HG03575 (cell line): ENCODE measurements around the gene FAM149B1.
"Not testable (repeated sequence)": the region's sequence is repeated elsewhere in the genome, so short reads cannot be mapped to it uniquely, and the experiment has no call there.

ENCODE experiments used
- ATAC-seq: cut with Tn5 transposase; IDR thresholded peaks from one replicate; pipeline ENCODE4 v1.9.1; 2021; ENCODE audit not compliant: unreplicated experiment, insufficient number of reproducible peaks, low FRiP score; ENCODE audit errors: extremely low read depth

Gene FAM149B1

DNA sequence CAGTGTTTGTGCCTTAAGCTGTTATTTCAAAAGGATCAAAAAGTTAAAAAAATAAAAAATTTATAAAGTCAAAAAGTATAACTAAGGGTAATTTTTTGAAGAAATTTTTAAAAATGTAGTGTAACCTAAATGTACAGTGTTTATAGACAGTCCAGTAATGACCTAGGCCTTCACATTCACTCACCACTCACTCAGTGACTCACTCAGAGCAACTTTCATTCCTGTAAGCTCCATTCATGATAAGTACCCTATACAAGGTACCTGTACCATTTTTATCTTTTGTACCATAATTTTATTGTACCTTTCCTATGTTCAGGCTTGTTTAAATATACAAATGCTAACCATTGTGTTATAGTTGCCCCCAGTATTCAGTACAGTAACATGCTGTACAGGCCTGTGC lies 57.6 kb downstream of the FAM149B1 start:
- no peak for ATAC-seq

DNA sequence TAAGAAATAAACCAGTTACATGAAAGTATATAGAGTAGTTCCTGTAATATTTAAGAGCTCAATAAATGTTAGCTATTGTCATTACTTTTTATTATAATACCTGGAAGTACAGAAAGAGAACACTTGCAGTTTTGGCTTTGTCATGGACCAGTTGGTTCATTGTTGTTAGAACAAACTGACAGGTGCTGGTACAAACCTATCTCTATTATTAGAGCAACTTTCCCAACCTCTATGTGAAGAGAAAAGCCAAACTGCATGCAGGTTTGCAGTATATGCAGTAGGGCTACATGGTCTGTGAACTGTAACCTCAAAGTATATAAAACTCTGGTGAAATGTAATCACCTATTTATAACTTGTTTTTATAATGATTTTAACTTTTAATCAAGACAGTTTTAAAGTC lies 58.7 kb downstream of the FAM149B1 start:
- ATAC-seq = no peak

DNA sequence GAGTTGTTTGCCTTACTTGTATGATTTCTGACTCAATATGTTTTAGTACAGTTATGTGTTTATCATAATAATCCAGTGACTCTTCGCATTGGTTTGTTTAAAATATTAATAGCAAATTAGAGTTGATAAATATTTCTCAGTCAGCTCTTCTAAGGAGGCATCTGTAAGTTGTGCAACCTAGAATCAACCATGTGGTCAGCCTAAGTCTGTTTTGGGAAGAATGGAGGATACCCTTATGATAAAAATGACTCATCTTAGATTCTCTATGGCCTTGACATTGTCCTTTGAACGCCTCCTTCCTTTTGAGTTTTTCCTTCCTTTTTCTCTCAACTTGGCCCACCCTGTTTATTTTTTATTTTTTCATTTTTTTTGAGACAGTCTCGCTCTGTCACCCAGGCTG lies 60.3 kb downstream of the FAM149B1 start:
- no peak for ATAC-seq

DNA sequence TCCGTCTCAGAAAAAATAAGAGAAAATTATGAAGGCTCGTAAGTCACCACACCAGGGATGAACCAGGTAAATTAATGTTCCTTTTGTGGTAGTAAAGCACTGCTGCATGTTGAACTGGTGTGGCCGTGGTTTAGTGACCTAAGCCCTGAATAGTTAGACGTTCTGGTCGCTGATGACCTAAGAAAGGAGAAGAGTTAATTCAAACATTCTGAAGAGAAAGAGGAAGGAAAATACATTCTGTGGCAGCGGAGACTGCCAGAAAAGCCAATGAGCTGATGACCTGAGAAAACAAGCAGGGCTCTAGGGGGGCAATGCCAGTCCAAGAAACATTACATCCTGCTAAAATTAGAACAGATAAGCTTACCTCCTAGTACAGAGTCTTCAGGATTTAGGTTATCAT lies 61.6 kb downstream of the FAM149B1 start:
- no peak for ATAC-seq

DNA sequence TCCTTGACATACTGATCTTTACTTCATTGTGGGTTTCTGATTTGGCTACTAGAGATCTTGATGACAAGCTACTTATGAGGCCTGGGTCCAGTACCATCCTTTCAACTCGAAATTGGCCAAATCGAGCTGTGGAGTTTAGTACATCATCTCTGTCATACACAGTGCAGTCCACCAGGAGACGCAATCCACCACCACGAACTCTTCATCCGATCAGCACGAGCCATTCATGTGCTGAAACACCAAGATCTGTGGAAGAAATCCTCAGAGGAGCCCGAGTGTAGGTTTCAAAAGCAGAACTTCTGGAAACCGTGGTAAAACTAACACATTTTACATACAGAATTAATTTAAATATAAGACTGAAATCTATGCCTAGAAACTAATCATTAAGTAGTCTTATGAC lies 65.0 kb downstream of the FAM149B1 start:
- ATAC-seq = no peak

DNA sequence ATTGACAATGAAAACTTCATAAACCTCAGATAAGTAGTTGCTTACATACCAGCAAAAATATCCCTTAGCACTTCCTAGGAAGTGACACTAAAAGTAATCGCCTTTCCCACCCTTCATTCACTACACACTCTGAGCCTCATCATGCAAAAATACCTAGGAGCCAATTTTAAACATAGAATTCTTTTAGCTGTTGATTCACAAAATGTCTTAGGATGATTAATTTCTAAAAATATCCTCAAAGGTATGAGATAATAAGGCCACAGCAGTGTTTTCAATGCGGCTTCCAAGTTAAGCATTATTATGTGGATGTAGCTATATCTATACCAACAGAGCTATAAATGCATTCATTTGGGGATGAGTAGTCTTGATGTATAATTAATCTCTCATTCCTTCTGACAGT lies 66.0 kb downstream of the FAM149B1 start:
- ATAC-seq = no peak

DNA sequence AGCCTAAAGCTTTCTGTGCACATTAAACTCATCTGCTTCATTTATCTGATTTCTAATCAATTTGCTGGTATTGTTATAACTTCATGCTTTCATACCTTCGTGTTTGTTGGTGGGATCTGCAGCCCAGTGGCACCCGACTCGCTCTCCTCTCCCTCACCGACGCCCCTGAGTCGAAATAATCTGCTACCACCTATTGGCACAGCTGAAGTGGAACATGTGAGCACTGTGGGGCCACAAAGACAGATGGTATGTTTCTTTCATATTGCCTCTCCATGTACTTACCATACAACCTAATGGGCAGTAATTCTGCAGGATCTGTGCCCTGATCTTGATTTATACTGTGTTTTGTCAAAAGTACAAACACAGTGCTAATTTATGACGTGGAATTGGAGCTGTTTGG lies 66.8 kb downstream of the FAM149B1 start:
- ATAC-seq = no peak

DNA sequence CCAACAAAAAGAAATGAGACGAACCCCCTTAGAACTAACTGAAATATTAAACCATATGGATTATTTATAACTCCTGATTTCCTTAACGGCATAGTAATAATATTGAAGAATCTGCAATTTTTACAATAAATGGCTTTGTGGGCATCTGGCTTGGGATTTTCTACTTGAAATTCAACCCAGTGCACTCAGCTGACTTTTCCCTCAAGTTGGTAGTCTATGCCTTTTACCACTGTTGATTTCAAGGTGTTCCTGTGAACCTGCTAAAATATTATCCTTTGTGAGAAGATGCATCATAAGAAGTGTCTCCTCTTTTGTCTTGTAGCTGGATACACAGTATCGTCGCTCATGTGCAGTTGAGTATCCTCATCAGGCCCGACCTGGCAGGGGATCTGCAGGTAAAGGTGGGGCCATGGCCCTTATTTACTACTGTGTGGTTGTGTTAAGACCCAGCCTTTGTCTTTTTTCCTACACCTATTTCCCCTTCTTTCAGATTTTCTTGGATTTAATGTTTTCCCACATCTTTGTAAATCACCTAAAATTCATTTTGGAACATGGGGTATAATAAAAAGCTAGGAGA lies 71.2 kb downstream of the FAM149B1 start:
- ATAC-seq = no peak

DNA sequence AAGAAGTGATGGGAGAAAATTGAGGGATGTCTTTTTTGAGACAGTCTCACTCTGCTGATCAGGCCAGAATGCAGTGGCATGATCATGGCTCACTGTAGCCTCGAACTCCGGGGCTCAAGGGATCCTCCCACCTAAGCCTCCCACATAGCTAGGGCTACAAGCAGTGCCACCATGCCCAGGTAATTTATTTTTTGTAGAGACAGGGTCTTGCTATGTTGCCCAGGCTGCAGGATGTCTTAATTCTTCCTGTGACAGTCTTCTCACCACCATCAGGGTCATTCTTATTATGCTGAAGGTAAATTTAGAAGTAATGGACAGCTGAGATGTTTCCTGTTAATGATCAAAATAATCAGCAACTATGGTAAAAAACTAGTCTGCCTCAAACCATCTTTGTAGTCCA lies 72.0 kb downstream of the FAM149B1 start:
- ATAC-seq = no peak

DNA sequence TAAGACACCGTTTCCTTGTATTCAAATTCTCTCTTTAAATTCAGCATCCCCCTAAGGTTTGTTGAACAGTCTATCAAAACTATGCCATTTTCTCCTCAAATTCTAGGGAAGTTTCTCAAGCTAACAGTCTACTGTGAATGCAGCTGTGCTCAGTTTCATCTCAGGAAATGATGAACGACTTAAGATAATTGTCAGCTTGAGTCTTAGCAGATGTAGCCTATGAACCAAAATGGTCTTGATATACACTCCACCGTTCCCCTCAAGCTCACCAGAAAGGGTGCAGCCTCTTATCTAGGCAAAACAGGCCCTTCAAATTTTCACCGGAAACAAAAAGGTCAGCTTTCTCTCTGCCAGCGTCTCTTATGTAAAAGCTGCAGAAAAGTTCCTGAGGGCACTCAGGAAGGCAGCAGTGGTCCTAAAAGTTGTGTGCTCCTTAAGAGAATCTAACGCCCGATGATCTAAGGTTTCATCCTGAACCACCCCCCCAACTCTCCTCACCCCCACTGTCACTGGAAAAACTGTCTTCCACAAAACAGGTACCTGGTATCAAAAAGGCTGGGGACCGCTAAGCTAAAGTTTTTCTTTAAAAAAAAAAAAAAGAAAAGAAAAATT lies 77.1 kb downstream of the FAM149B1 start:
- no peak for ATAC-seq

DNA sequence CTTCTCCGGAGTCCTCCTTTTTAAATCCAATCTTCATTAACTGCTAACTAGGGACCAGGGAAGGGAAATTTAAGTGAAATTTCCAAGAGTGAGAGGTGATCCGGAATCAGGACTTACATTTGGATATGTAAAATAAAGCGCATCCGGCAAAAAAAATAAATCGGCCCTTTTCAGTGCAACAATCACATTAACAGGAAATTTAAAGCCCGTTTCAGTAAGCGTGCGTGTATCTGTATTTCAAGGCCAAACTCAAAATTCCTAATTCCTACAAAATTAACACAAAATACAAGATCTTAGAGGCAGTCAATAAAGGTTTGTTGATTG lies 78.4 kb downstream of the FAM149B1 start:
- no peak for ATAC-seq

DNA sequence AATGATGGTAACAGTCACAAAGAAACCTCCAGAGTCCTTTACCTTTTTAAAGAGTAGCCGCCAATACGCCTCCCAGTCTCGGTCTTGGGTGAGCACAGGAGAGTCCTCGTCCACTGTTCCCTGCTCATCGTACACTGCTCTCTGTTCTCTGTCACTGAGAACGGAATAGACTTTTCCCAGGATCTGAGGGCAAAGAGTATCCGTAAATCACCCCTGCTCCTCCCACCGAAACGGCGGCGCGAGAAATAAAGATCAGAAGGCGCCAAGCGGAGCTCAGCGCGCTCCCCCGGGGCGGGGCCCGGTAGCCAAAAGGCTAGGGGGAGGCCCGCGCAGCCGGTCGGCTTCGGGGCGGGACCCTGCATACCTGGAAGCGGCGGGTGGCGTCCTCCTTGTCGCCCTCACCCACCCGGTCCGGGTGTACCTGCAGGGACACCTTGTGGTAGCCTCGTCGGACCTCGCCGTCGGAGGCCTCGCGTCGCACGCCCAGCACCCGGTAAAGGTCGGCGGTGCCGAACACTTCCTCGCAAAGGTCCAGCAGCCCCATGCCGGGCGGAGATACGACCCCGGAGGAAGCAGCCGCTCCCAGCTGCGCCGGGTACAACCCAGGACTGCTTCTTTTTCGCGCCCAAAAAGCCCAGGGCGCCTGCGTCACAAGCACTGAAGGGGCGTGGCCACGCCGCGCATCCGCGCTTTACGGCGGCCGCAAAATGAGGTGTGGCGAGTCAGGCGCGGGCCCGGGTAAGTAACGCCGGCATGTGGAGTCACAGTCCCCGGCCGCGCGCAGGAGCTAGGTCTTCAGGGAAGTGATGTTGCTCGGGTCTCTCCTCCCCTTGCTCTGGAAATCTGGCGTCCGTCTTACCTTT lies 79.0 kb downstream of the FAM149B1 start, which contains the start of gene DNAJC9:
Gene DNAJC9 (minus strand): TSS at position 610 of the 863 bp plus-strand sequence. CDS start 66 bp downstream, at position 544.
- ATAC-seq = peak; percentile 51

DNA sequence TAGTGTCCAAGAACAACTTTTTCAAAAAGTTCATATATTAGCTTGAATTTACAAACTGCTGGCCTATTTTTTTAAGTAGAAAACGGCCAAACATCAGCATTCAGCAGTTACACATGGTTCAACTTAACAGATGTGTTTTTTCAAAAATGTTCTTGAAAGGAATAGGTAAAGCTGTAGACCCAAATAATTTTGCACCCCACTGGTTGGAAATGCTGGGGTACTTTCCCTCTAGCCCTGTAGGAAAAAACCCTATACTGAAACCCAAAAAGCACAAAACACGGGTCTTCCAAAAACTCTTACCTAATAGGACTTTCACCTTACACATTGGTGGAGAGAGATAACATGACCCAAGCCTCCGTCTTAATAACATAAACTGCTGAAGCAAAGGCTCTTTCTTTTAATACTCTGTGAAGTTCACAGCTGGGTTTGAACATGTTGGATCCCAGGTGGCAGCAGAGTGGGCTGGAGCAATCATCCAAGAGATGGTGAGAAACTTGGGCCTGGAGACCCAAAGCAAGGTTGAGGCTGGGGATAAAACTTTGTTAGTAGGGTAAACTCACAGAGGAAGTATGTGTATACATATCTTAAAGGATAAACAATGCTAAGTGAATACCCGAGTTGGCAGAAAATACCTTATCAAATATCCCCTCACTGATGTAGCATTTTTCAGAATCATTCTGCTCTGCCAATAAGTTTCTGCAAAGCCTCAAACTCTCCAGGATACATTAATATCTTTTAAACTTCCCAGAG lies 79.8 kb downstream of the FAM149B1 start:
- no peak for ATAC-seq

DNA sequence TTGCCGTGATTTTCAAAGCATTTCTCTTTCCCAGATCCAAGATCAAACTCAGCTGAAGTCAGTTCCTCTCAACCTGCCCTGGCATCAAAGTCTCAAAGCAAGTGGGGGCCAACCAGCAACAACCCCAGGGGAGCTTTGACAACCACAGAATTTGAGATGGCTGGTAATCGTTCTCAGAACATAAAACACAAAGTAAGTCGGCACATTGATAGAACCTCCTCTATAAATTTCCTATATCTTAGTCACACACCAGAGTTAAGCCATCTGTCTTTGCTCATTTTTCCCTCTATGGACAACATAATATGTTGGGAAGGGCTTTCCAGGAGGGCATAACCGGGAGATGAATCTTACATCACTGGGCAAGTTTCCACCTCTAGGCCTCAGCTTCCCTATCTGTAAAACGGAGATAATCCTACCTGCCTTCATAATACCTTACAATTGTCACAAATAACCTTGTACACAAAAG lies 80.4 kb downstream of the FAM149B1 start:
- no peak for ATAC-seq

DNA sequence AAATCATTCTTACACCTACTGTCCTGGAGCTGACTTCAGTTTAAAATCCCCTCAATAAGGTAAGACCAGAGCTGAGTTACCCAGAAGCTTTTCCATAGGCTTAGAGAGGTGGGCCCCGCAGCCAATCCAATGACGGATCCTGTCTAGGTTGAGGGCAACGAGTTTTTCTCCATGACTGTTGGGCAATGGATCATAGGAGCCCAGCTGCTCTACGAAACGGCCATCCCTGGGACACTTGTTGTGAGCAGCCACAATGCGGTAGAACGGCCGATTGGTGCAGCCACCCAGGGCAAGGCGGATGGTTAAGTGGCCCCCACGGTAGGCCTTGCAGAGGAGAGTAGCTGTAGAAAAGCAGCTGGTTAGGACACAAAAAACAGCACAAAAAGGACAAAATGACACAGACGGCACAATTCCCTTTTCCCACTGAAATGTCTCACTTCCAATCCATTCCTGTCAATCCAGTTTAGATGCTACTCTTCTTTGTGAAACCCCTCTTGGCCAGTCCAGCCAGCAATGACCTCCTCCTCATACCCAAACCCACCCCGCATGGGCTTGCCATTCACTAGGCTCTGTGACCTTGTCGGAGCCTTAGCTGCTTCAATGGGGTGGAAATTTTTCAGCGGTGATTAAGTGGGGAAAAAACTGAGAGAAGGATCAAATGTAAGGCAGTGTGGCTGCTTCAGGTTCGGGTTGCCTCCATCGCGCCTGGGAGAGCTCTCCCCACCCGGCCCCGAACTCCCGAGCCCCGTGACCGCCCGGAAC lies 83.9 kb downstream of the FAM149B1 start:
- no peak for ATAC-seq

DNA sequence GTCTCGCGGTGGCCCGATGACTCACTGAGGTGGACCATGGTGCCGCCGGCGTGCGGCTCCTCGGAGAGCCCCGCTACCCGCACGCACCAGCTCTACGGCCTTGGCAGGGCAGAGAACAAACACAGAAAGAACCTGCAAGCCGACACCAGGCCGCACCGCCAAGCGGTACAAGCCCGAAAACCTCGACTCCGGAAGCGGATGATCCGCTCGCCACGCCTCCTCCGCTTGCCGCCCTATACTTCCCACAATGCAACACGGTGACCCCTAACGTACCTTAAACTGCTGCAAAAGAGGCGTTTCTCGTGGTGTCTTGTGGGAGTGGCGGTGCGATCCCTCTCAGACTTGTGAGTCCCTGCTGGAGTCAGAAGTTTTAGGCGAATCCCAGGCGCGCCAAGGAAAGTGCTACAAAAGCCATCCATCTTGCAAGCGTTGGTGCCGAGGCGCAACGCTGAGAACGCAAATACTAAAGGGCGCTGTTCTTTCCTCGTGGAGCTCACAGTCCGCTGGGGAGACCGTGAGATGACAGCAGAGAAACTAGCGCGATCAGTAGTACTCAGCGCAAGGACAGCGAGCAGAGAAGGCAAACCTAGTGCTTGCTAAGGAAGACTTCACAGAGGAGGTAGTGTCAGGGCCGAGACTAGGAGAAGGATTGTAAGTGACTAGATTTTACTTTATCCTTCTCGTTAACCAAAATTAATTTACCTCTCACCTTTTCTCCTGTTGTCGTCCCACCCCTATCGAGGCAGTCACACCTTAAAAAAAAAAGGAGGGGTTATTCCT lies 84.7 kb downstream of the FAM149B1 start, which contains the start of gene MRPS16:
Gene MRPS16 (minus strand): TSS at position 200 of the 780 bp plus-strand sequence. CDS start 162 bp downstream, at position 38.
- ATAC-seq = peak; percentile 43

DNA sequence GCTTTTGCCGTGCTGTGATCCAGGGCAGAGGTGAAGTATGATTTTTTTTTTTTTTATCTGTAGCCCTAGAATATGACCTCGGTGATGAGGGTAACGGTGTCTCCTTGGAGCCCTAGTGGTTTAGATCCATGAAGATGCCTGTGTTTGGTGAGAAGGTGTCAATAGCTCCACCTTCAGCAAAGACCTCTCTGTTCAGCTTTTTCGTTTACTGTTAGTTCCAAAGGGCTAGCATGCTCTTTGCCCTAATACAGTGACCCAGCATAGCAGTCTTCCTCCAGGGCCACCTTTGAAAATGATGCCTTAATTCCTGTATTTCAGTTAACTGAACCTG lies 85.3 kb downstream of the FAM149B1 start:
- no peak for ATAC-seq

DNA sequence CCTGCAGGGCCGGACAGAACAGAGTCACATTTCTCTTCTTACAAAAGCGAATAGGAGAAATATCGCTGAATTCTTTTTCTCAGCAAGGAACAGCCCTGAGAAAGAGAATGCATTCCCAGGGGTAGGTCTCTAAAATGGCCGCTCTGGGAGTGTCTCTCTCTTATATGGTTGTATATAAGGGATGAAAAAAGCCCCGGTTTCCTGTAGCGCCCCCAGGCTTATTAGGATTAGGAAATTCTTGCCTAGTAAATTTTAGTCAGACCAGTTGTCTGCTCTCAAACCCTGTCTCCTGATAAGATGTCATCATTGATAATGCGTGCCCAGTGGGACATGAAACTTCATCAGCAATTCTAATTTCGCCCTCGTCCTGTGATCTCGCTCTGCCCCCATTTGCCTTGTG lies 90.7 kb downstream of the FAM149B1 start:
- not testable (repeated sequence) for ATAC-seq
